ENCODE results near the gene ATP11A. TPM values are rescaled to one million over a fixed set of nuclear protein-coding genes. Genes with fewer than 3 reads are reported as not detected.

The ATP11A gene
- 10 to 100 TPM; 15.5 to 28.7 (median 19.4) TPM for total RNA-seq
- long read RNA-seq, donor 1, full-length matches to known transcripts, result 1 of 8 reads
- long read RNA-seq, donor 1, partial matches to known transcripts, result 1 of 8 reads
- long read RNA-seq, donor 1, other reads (novel, unspliced or antisense), result 6 of 8 reads
- long read RNA-seq, donor 2, partial matches to known transcripts, result 0 of 1 reads
- long read RNA-seq, donor 2, other reads (novel, unspliced or antisense), result 1 of 1 reads

GRCh38 chr13:112689303-112690245, at the start of gene ATP11A:
Gene ATP11A, plus strand, starts transcription at chr13:112690038. Its CDS starts 379 bp downstream, at chr13:112690417.
- TF ChIP-seq CTCF (IDR thresholded peaks at IDR 0.05), result no peak
- peak within 1 kb of the TSS; percentile 57 for H3K4me3 ChIP-seq
- no peaks in the 10 kb centered on the region for H3K36me3 ChIP-seq (ENCODE audit: low read depth)
- DNase-seq (peak; percentile 84 to 92 (median 92)), ATAC-seq (peak; percentile 86)
- H3K4me1 ChIP-seq (ENCODE audit: low read depth), result peaks cover 20% of the 10 kb centered on the region
- intact Hi-C loops (cut with DNase I, micrococcal nuclease), result no loop called here
- H3K9me3 ChIP-seq, result no peaks in the 10 kb centered on the region

- no peak for TF ChIP-seq CTCF (IDR thresholded peaks at IDR 0.05)
- no peak for ATAC-seq
- DNase-seq, result no peak
- H3K36me3 ChIP-seq (ENCODE audit: low read depth), result no peaks in the 10 kb centered on the region
- no peak overlapping the region for H3K4me3 ChIP-seq
- intact Hi-C loops (cut with DNase I, micrococcal nuclease), result no loop called here
- no peaks in the 10 kb centered on the region for H3K4me1 ChIP-seq (ENCODE audit: low read depth)
- no peaks in the 10 kb centered on the region for H3K9me3 ChIP-seq
These were observed 48.3 kb upstream of the ATP11A start for GRCh38 chr13:112641456-112642089.

- intact Hi-C loops (cut with DNase I, micrococcal nuclease), result no loop called here
- TF ChIP-seq CTCF (IDR thresholded peaks at IDR 0.05), result no peak
- ATAC-seq, result no peak
These were observed 47.8 kb upstream of the ATP11A start for GRCh38 chr13:112642090-112642460.

GRCh38 chr13:112643759-112644459, 45.9 kb upstream of the ATP11A start:
- ATAC-seq (peak; percentile 44), DNase-seq (peak in 1 of 3 donors; percentile 35)
- no peak for TF ChIP-seq CTCF (IDR thresholded peaks at IDR 0.05)
- Histone ChIP-seq H3K4me1 (ENCODE audit: low read depth) (no peaks in the 10 kb centered on the region), H3K36me3 (ENCODE audit: low read depth) (no peaks in the 10 kb centered on the region), H3K4me3 (no peak overlapping the region), H3K9me3 (no peaks in the 10 kb centered on the region)
- intact Hi-C loops (cut with DNase I, micrococcal nuclease), result no loop called here

More at GRCh38 chr13:112642090-112642460, 47.8 kb upstream of the ATP11A start:
- H3K36me3 ChIP-seq (ENCODE audit: low read depth), result no peaks in the 10 kb centered on the region
- no peaks in the 10 kb centered on the region for H3K9me3 ChIP-seq
- no peaks in the 10 kb centered on the region for H3K4me1 ChIP-seq (ENCODE audit: low read depth)
- H3K4me3 ChIP-seq, result no peak overlapping the region
- DNase-seq, result no peak

- H3K9me3 ChIP-seq, result no peaks in the 10 kb centered on the region
- no peaks in the 10 kb centered on the region for H3K36me3 ChIP-seq (ENCODE audit: low read depth)
- DNase-seq (no peak), ATAC-seq (no peak)
- intact Hi-C loops (cut with DNase I, micrococcal nuclease), result no loop called here
- no peaks in the 10 kb centered on the region for H3K4me1 ChIP-seq (ENCODE audit: low read depth)
- no peak overlapping the region for H3K4me3 ChIP-seq
- TF ChIP-seq CTCF (IDR thresholded peaks at IDR 0.05), result no peak
These were observed 44.4 kb upstream of the ATP11A start for GRCh38 chr13:112645327-112645914.

Data from mucosa of descending colon (tissue), 3 donors.